ENCODE results near the gene TUT1.

DNA sequence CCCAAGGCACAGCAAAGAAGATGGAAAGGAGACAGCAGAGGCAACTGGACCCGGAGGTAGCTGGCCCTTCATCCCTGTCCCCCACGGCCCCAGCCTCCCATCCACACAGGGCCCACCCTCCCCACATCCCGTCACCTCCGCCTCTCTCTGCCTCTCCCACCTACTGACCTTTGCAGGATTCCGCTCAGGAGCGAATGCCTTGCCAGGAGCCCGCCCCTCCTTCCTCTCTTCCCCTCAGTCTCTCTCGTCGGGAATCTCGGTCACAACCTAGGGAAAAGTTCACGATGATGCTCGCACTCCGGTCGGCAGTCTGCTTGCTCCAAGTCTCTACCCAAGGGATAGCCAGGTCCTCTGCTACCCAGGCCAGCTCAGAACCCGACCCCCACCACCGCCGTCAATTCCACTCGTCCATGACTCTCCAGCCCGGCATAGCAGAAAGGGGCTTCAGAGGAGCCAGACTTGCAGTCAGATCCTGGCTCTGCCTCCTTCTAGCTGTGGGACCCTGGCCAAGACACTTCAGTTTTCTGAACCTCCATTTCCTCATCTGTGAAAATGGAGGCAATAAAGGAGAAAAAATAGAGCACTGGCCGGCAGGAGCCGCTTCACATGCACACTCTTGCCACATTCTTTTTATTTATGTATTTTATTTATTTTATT is 54.9 kb downstream of the TUT1 start:
- TF ChIP-seq POLR2AphosphoS5 (IDR thresholded peaks at IDR 0.05; ENCODE audit: borderline replicate concordance, low read depth, low read length), result no peak
- TF ChIP-seq EZH2 (IDR thresholded peaks at IDR 0.05), result no peak
